Keratinocyte (primary cell): ENCODE results near the gene DCK. TPM values are rescaled to one million over a fixed set of nuclear protein-coding genes. Genes with fewer than 3 reads are reported as not detected.

Experiments used
- DNase-seq: peaks from one replicate; pipeline ENCODE4 v3.0.0-alpha.2; 2011; ENCODE audit warnings: low read depth, missing footprints, low spot score
- FAIRE-seq: peaks from 2 replicates; lab custom pipeline; 2011; peaks lifted over from hg19 to GRCh38; lab: Jason Lieb, UNC
- H2AFZ ChIP-seq: 2 replicates; pipeline ENCODE4 v1.6.0; 2012; ENCODE audit warnings: low read length, control low read depth, inconsistent platforms; ENCODE audit not compliant: control insufficient read depth
- H3K27ac ChIP-seq: 2 replicates; pipeline ENCODE4 v1.5.1; 2011; ENCODE audit warnings: low read length; ENCODE audit not compliant: control insufficient read depth, insufficient read depth
- H3K27me3 ChIP-seq: 3 replicates; pipeline ENCODE4 v1.6.0; 2011; ENCODE audit warnings: low read length; ENCODE audit not compliant: control insufficient read depth, insufficient read depth; ENCODE audit errors: extremely low read depth
- H3K36me3 ChIP-seq, 2 experiments: 2 replicates in 1 of 2; 3 replicates in 1 of 2; pipeline ENCODE4 v1.5.1; 2011; ENCODE audit warnings: low read length in 2 of 2, mild to moderate bottlenecking in 1 of 2; ENCODE audit not compliant: control insufficient read depth in 2 of 2, insufficient read depth in 2 of 2; ENCODE audit errors: extremely low read depth in 1 of 2
- H3K4me1 ChIP-seq: 3 replicates; pipeline ENCODE4 v1.5.1; 2011; ENCODE audit warnings: low read length; ENCODE audit not compliant: control insufficient read depth, insufficient read depth; ENCODE audit errors: extremely low read depth
- H3K4me2 ChIP-seq: 3 replicates; pipeline ENCODE4 v1.6.0; 2011; ENCODE audit warnings: low read depth, low read length; ENCODE audit not compliant: control insufficient read depth, insufficient read depth; ENCODE audit errors: extremely low read depth
- H3K4me3 ChIP-seq, 3 experiments: fragments of 200-600 bp in 1 of 3; sonication (generic) in 1 of 3; 2 replicates in 2 of 3; 3 replicates in 1 of 3; pipeline ENCODE4 v1.5.1; 2011 to 2016; ENCODE audit warnings: low read length in 3 of 3, mild to moderate bottlenecking in 3 of 3, control low read depth in 2 of 3, inconsistent platforms in 1 of 3, low read depth in 1 of 3, mixed read lengths in 1 of 3, mixed run types in 1 of 3, moderate library complexity in 1 of 3; ENCODE audit not compliant: control insufficient read depth in 2 of 3, insufficient read depth in 2 of 3; ENCODE audit errors: extremely low read depth in 1 of 3
- H3K79me2 ChIP-seq: 2 replicates; pipeline ENCODE4 v1.6.0; 2012; ENCODE audit warnings: low read length; ENCODE audit not compliant: control insufficient read depth, insufficient read depth
- H3K9ac ChIP-seq: 3 replicates; pipeline ENCODE4 v1.6.0; 2011; ENCODE audit warnings: low read length; ENCODE audit not compliant: control insufficient read depth, insufficient read depth; ENCODE audit errors: extremely low read depth
- H3K9me1 ChIP-seq: 3 replicates; pipeline ENCODE4 v1.6.0; 2011; ENCODE audit warnings: low read length; ENCODE audit not compliant: control insufficient read depth, insufficient read depth; ENCODE audit errors: extremely low read depth
- H3K9me3 ChIP-seq: 2 replicates; pipeline ENCODE4 v1.5.1; 2012; ENCODE audit warnings: low read depth, low read length; ENCODE audit not compliant: control insufficient read depth
- H4K20me1 ChIP-seq: 3 replicates; pipeline ENCODE4 v1.6.0; 2011; ENCODE audit warnings: low read length; ENCODE audit not compliant: control insufficient read depth, insufficient read depth; ENCODE audit errors: extremely low read depth
- EZH2 ChIP-seq: IDR thresholded peaks from one replicate; pipeline ENCODE4 v1.6.1; 2012; ENCODE audit warnings: inconsistent platforms, mild to moderate bottlenecking, low read length, moderate library complexity
- dilution Hi-C: fragments of 300-500 bp; cut with MboI; formaldehyde crosslinking; loops from one replicate; pipeline ENCODE4 v1.7.0; 2020; ENCODE audit warnings: low sequenced_read_pairs; ENCODE audit not compliant: extremely low pct_ligation_motif_present
- polyA plus RNA-seq, 5 experiments: library from polyadenylated mRNA; depleted of rRNA in 3 of 5; stranded (reverse) in 3 of 5; stranded (forward) in 1 of 5; unstranded in 1 of 5; fragments of >200 nt; gene quantifications; 1 replicate in 1 of 5; 2 replicates in 3 of 5; 3 replicates in 1 of 5; pipeline versions ENCODE4 v1.2.1 to v1.2.3, GENCODE V29; 2011 to 2012; ENCODE audit warnings: missing spikeins in 2 of 5, low read depth in 1 of 5, low replicate concordance in 1 of 5
- TF ChIP-seq, protein P1 (sequence below), 3 experiments: IDR thresholded peaks in 1 of 3; conservative IDR thresholded peaks in 1 of 3; optimal IDR thresholded peaks in 1 of 3; 2 replicates in 2 of 3; 3 replicates in 1 of 3; pipeline versions ENCODE3 to v1.5.1; 2011; ENCODE audit warnings: low read length in 3 of 3, mild to moderate bottlenecking in 3 of 3, moderate library complexity in 2 of 3, control low read depth in 1 of 3, inconsistent platforms in 1 of 3; ENCODE audit not compliant: insufficient read depth in 2 of 3; ENCODE audit errors: extremely low read depth in 1 of 3

Gene DCK
- polyA plus RNA-seq, 1 donor (not counting 4 experiments of a cell fraction or from before 2014, with no cell fraction given): 11.3 TPM

DNA sequence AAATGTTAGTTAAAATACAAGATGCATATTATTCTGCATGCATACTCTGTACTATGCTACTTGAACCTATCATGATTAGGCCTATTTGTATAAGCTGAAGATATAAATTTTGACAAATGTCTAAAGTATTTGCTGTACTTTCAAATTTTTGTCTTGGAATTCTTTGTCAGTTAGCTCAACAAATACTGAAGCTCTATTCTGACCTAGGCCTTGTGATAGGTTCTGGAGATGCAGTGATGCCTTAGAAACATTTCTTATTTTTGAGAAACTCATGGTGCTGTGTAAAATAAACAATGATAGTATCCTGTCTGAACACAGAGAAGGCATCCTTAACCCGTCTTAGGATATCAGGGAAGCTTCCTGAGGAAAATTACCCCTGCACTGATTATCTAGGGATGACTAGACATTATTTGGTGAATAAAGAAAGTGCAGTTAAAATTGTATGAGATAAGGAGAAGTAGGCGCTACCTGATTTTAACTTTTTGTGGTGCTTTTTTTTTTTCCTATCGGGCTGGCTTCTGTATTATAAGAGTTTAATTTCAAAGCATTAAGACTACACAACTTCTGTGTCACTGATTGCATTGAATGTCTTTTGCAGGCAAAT lies 47.9 kb upstream of the DCK start:
- no peak for TF ChIP-seq EZH2
- Histone ChIP-seq H3K27ac (no peak overlapping the region), H3K4me3 (no peak overlapping the region), H3K9me3 (no peaks in the 10 kb centered on the region), H2AFZ (no peak overlapping the region), H3K4me2 (no peak overlapping the region), H3K27me3 (no peaks in the 10 kb centered on the region), H3K4me1 (no peaks in the 10 kb centered on the region), H3K36me3 (no peaks in the 10 kb centered on the region), H3K9me1 (no peaks in the 10 kb centered on the region), H3K79me2 (peaks cover 38% of the 10 kb centered on the region), H4K20me1 (no peaks in the 10 kb centered on the region), H3K9ac (no peak overlapping the region)
- no peak for FAIRE-seq
- DNase-seq: no peak
- dilution Hi-C loops: no loop called here

DNA sequence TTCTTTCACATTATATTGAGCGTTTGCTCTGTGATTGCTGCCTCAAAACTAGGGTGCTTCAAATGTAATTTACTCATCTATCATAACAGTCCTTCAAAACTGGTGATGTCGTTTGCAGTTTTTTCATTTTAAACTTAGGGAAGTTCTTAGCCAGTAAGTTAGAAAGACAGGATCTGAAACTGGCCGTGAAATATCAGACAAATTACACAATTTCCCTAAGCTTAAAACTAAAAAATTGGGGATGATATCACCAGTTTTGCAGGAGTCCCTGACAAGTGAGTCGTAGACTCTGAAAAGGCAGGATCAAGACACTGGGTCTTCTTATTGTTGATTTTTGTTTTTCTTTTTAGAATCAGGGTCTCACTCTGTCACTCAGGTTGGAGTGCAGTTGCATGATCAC lies 46.5 kb upstream of the DCK start:
- TF ChIP-seq, protein P1, sequence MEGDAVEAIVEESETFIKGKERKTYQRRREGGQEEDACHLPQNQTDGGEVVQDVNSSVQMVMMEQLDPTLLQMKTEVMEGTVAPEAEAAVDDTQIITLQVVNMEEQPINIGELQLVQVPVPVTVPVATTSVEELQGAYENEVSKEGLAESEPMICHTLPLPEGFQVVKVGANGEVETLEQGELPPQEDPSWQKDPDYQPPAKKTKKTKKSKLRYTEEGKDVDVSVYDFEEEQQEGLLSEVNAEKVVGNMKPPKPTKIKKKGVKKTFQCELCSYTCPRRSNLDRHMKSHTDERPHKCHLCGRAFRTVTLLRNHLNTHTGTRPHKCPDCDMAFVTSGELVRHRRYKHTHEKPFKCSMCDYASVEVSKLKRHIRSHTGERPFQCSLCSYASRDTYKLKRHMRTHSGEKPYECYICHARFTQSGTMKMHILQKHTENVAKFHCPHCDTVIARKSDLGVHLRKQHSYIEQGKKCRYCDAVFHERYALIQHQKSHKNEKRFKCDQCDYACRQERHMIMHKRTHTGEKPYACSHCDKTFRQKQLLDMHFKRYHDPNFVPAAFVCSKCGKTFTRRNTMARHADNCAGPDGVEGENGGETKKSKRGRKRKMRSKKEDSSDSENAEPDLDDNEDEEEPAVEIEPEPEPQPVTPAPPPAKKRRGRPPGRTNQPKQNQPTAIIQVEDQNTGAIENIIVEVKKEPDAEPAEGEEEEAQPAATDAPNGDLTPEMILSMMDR (optimal IDR thresholded peaks at IDR 0.05 in 1 of 3, IDR thresholded peaks at IDR 0.05 in 1 of 3, conservative IDR thresholded peaks at IDR 0.05 in 1 of 3; ENCODE audit: extremely low read depth in 1 of 3, insufficient read depth in 2 of 3, low read length in 3 of 3): no peak
- TF ChIP-seq EZH2: no peak
- no peaks in the 10 kb centered on the region for H3K36me3 ChIP-seq
- no peaks in the 10 kb centered on the region for H4K20me1 ChIP-seq
- dilution Hi-C loops: no loop called here
- H3K9me3 ChIP-seq: no peaks in the 10 kb centered on the region
- no peak overlapping the region for H3K27ac ChIP-seq
- no peak overlapping the region for H3K4me2 ChIP-seq
- H3K4me3 ChIP-seq: no peak overlapping the region
- no peaks in the 10 kb centered on the region for H3K27me3 ChIP-seq
- no peak overlapping the region for H2AFZ ChIP-seq
- no peak for FAIRE-seq
- no peak for DNase-seq
- H3K79me2 ChIP-seq: peaks cover 34% of the 10 kb centered on the region
- no peaks in the 10 kb centered on the region for H3K4me1 ChIP-seq
- no peak overlapping the region for H3K9ac ChIP-seq
- no peaks in the 10 kb centered on the region for H3K9me1 ChIP-seq
